GM12873 (cell line): Measurements from ENCODE around the gene GRB2.

Experiments used
- TF ChIP-seq, protein P1 (sequence below): IDR thresholded peaks from 2 replicates; pipeline ENCODE4 v1.5.1; 2012; ENCODE audit warnings: low read depth, mild to moderate bottlenecking, moderate library complexity, low read length, control low read depth; ENCODE audit not compliant: insufficient read depth; ENCODE audit errors: missing control alignments

GRB2 gene

DNA sequence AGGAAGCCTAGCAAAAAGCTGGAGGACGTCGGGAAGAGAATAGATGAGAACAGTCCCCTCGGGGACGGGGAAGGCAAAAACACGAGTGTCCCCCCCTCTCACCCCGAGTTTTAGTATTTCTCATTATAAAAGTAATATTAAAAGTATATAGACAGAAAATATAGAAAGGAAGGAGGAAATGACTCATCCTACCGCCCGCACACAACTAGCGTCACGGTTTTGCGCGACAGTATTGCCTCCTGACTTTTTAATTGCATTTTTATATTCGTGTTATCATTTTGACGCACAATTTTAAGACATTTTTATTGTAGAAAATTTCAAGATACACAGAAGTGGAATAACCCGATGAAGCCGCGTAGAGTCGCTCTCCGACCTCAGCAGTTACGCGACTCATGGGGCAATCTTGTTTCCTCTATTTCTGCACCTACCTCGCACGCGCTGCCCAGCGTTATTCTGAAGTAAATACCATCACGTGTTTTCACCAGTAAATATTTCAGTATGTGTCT is 115.6 kb downstream of the GRB2 start:
- TF ChIP-seq, protein P1, sequence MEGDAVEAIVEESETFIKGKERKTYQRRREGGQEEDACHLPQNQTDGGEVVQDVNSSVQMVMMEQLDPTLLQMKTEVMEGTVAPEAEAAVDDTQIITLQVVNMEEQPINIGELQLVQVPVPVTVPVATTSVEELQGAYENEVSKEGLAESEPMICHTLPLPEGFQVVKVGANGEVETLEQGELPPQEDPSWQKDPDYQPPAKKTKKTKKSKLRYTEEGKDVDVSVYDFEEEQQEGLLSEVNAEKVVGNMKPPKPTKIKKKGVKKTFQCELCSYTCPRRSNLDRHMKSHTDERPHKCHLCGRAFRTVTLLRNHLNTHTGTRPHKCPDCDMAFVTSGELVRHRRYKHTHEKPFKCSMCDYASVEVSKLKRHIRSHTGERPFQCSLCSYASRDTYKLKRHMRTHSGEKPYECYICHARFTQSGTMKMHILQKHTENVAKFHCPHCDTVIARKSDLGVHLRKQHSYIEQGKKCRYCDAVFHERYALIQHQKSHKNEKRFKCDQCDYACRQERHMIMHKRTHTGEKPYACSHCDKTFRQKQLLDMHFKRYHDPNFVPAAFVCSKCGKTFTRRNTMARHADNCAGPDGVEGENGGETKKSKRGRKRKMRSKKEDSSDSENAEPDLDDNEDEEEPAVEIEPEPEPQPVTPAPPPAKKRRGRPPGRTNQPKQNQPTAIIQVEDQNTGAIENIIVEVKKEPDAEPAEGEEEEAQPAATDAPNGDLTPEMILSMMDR = peak; percentile 54

DNA sequence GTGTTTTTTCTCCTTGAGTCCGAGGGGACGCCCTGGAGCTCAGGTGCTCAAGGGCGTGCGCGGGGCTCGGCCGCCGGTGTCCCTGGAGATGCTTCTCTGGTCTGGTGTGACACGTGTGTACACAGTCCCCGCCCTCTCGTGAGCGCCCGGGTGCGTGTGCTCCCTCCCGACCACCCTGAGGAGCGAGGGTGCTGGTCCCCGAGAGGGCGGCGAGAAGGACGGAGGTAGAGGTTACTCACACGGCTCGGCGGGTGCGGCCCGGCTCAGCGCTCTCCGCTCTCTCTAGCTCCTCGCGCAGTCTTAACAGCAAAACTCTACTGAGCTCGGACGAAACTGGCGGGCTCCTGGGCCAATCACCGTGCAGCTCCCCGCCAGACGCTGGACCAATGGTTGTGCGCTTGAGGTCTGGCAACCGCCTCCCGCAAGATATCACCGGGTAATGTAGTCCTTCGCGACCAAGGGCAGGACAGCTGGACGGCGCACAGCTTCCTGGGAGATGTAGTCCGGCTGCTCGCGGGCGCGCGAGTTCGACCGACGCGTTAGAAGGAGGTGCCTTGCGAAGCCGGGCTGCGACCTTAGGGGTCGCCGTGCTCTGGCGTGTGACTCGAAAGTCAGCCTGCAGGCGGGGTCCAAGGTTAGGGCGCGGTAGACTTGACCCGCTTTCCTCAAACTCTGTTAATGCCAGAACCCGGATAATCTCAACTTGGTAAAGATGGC is 116.2 kb downstream of the GRB2 start, which contains the start of gene SLC25A19:
Gene SLC25A19 (minus strand): TSS at position 319 of the 717 bp plus-strand sequence. CDS start 2,669 bp downstream, outside the sequence.
- TF ChIP-seq, protein P1 = peak; percentile 59

DNA sequence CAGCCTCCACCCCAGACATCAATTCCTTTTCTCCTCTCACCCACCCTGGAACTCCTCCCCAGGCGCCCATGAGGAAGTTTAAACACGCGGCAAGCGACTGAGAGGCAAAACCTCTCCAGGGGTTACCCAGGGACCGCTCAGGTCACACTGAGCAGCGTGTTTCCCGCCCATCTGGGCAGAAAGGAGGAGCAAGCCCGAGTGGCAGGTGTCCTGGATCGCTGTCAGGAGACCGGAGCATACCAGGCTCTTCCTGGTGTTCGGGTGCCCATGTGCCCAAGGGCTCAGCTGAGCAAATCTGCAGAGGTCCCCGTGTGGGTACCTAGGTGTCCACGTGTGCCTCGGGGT is 116.7 kb downstream of the GRB2 start:
- TF ChIP-seq, protein P1 = no peak

DNA sequence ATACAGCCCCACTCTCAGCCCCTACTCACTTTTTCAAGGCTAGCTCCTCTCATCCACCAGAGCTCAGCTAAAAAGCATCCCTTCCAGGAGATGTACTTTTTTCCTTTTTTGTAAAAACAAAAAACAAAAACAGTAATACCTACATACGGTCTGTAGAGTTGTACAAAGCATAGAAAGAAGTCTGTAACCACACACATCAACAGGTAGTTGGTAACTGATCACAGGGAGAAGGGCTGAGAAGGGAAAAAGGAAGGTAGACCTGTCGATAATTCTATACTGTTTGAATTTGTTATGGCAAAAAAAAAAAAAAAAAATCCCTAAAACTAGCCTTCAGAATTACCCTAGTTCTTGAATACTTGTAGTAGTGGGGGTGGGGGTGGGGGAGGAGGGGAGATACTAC is 117.1 kb downstream of the GRB2 start:
- TF ChIP-seq, protein P1 = no peak

DNA sequence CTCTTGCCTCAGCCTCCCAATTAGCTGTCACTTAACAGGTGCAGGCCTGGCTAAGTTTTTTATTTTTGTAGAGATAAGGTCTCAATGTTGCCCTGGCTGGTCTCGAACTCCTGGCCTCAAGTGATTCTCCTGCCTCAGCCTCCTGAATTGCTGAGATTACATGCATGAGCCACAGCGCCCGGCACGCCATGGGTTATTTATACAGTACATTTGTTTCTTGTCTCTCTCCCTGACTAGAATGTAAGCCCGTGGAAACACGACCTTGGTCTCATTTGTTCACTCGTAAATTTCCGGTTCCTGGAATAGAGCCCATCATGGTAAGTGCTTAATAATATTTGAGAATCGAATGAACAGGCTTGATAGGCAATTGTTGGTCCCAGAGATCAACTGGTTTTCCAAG is 118.3 kb downstream of the GRB2 start:
- TF ChIP-seq, protein P1 = no peak

DNA sequence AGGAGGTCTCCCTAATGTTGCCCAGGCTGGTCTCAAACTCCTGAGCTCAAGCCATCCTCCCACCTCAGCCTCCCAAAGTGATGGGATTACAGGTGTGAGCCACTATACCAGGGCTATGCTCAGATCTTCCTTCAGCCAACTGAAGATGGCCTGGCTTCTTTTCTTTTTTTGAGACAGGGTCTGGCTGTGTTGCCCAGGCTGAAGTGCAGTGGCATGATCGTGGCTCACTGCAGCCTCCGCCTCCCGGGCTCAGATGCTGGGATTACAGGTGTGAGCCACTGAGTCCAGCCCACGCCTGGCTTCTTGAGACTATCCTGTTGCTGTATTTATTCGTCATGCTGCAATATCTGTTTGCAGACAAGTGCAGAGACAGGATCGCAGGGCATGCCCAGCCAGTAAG is 120.4 kb downstream of the GRB2 start:
- TF ChIP-seq, protein P1 = no peak

DNA sequence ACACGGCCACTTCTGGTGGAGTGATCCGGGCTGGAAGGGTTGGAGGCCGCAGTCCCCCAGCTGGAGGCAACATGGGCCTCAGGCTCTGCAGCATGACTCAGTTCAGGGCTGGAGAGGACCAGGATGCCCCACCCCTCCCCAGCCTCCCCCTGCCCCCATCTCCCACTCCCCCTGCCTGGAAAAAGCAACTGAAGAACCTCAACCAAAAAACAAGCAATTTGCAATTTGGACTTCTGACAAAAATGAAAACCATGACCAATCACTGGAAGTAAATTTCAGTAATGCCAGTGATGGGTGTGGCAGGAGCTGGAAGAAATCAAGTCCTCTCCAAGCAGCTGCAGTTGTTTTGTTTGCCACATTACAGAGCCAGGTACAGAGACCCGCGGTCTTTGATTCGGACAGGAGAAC is 127.8 kb downstream of the GRB2 start:
- TF ChIP-seq, protein P1 = no peak
